Measurements from ENCODE around the gene OR52I1. TPM values are rescaled to one million over a fixed set of nuclear protein-coding genes. Genes with fewer than 3 reads are reported as not detected.
A peak's percentile ranks its signal among the peaks of the same experiment; 100 is the strongest.

Gene OR52I1
- total RNA-seq, 2 experiments from 2014 or later, result not detected

- DNase-seq, result peak; percentile 78
- peak; percentile 51 for ATAC-seq
- CTCF ChIA-PET, result interaction anchor here (0.7 to 5.3 kb wide), 7 partner anchors 10 to 395 kb away, joined by 3 to 51 read pairs (median 4); partner anchors contain the start of gene OR51D1
- Mint-ChIP-seq H3K27ac (no peak overlapping the region), H3K27me3 (peaks cover 36% of the 10 kb centered on the region), H3K9me3 (peaks cover 13% of the 10 kb centered on the region), H3K4me1 (ENCODE audit: low read depth) (no peaks in the 10 kb centered on the region), H3K4me3 (no peak overlapping the region), H3K36me3 (ENCODE audit: low read depth) (peaks cover 4% of the 10 kb centered on the region)
- POLR2A ChIA-PET, result no interaction called here
- intact Hi-C loops (cut with micrococcal nuclease), result no loop called here
- TF ChIP-seq CTCF (IDR thresholded peaks at IDR 0.05), result peak; percentile 77
These were observed 32.6 kb downstream of the OR52I1 start for GRCh38 chr11:4626207-4627099.

GRCh38 chr11:4636136-4636535, 42.3 kb downstream of the OR52I1 start:
- intact Hi-C loops (cut with micrococcal nuclease), result loop anchor here (5.0 kb wide), 1 partner anchor 366 kb away; no protein-coding TSS in a partner anchor

GRCh38 chr11:4636962-4637661, 43.3 kb downstream of the OR52I1 start, which contains the start of gene OR51D1:
OR51D1 (plus strand) TSS chr11:4637477; CDS start chr11:4639791, 2,314 bp downstream.
- ChIA-PET POLR2A (no interaction called here), CTCF (interaction anchor here (0.7 to 2.8 kb wide), 33 partner anchors 8 to 1173 kb away, joined by 3 to 51 read pairs (median 4); partner anchors contain the start of genes MMP26 and TRIM68)
- peak; percentile 90 for TF ChIP-seq CTCF (IDR thresholded peaks at IDR 0.05)
- Mint-ChIP-seq H3K27me3 (peaks cover 5% of the 10 kb centered on the region), H3K4me3 (no peak within 1 kb of the TSS), H3K9me3 (no peaks in the 10 kb centered on the region), H3K36me3 (ENCODE audit: low read depth) (no peaks in the 10 kb centered on the region), H3K4me1 (ENCODE audit: low read depth) (no peaks in the 10 kb centered on the region), H3K27ac (no peak within 1 kb of the TSS)
- intact Hi-C loops (cut with micrococcal nuclease), result loop anchor here (5.0 kb wide), 1 partner anchor 365 kb away; no protein-coding TSS in a partner anchor
- ATAC-seq (peak; percentile 95), DNase-seq (peak; percentile 76)

More at GRCh38 chr11:4636136-4636535, 42.3 kb downstream of the OR52I1 start:
- ChIA-PET POLR2A (no interaction called here), CTCF (interaction anchor here (0.7 to 2.8 kb wide), 26 partner anchors 10 to 1174 kb away, joined by 3 to 51 read pairs (median 4); partner anchors contain the start of genes MMP26 and TRIM68)
- TF ChIP-seq CTCF (IDR thresholded peaks at IDR 0.05), result no peak
- Mint-ChIP-seq H3K36me3 (ENCODE audit: low read depth) (no peaks in the 10 kb centered on the region), H3K27ac (no peak overlapping the region), H3K4me3 (no peak overlapping the region), H3K27me3 (peaks cover 6% of the 10 kb centered on the region), H3K9me3 (no peaks in the 10 kb centered on the region), H3K4me1 (ENCODE audit: low read depth) (no peaks in the 10 kb centered on the region)
- DNase-seq, result no peak
- ATAC-seq, result no peak

- CTCF ChIA-PET, result interaction anchor here (0.7 to 2.8 kb wide), 21 partner anchors 8 to 734 kb away, joined by 3 to 51 read pairs (median 5); partner anchors contain the start of genes MMP26 and TRIM68
- no peak for TF ChIP-seq CTCF (IDR thresholded peaks at IDR 0.05)
These were observed 43.8 kb downstream of the OR52I1 start for GRCh38 chr11:4637662-4638047.

More at GRCh38 chr11:4637662-4638047, 43.8 kb downstream of the OR52I1 start:
- POLR2A ChIA-PET, result no interaction called here
- intact Hi-C loops (cut with micrococcal nuclease), result loop anchor here (5.0 kb wide), 1 partner anchor 365 kb away; no protein-coding TSS in a partner anchor
- no peak overlapping the region for H3K27ac Mint-ChIP-seq
- no peaks in the 10 kb centered on the region for H3K9me3 Mint-ChIP-seq
- no peaks in the 10 kb centered on the region for H3K4me1 Mint-ChIP-seq (ENCODE audit: low read depth)
- no peak overlapping the region for H3K4me3 Mint-ChIP-seq
- H3K27me3 Mint-ChIP-seq, result peaks cover 5% of the 10 kb centered on the region
- no peaks in the 10 kb centered on the region for H3K36me3 Mint-ChIP-seq (ENCODE audit: low read depth)
- no peak for ATAC-seq
- no peak for DNase-seq

All from activated CD8-positive, alpha-beta T cell treated with anti-CD3 and anti-CD28 coated beads for 36 hours (primary cell).